HCT116 (cell line): ENCODE results near the gene SLC25A12. TPM values are rescaled to one million over a fixed set of nuclear protein-coding genes. Genes with fewer than 3 reads are reported as not detected.

Source experiments
- ATAC-seq: fragments of 200-7000 bp; cut with Tn5 transposase; 2 replicates; pipeline ENCODE4 v1.9.1; 2020; ENCODE audit warnings: mild to moderate bottlenecking, moderate library complexity
- BruUV-seq: library from RNA; stranded (reverse); fragments of 400-500 nt; replicated peaks from 2 replicates; lab custom pipeline; 2021; lab: Mats Ljungman, UMichigan
- CTCF ChIA-PET: fragments of 300-600 bp; sonication (Branson Sonifier 250); formaldehyde crosslinking; loops from one replicate; lab custom pipeline; 2021; ENCODE audit warnings: antibody characterized with exemption; lab: Charles Lee
- POLR2A ChIA-PET: fragments of 300-600, 350-600 bp; sonication (Branson Sonifier 250); formaldehyde crosslinking; loops from one replicate; lab custom pipeline; 2021; ENCODE audit warnings: antibody characterized with exemption; lab: Charles Lee
- RAD21 ChIA-PET, 2 experiments: fragments of 300-600 bp; sonication (Branson Sonifier 250); formaldehyde crosslinking; loops; one replicate each; lab custom pipeline; 2023; ENCODE audit warnings: low total read pairs in 2 of 2; ENCODE audit not compliant: uncharacterized antibody in 2 of 2, unreplicated experiment in 2 of 2, low non-redundant PET in 1 of 2; lab: Charles Lee
- DNase-seq: peaks from one replicate; pipeline ENCODE4 v3.0.0-alpha.2; 2010; ENCODE audit warnings: low read depth, low spot score
- H2AFZ ChIP-seq: fragments of 200-600 bp; shearing (Covaris generic), sonication (generic); 2 replicates; pipeline ENCODE4 v1.6.1; 2017; ENCODE audit warnings: low read depth, mixed run types, mixed read lengths, antibody characterized with exemption, low read length; ENCODE audit not compliant: poor library complexity, severe bottlenecking
- H3K27ac ChIP-seq: 2 replicates; pipeline ENCODE4 v1.5.1; 2012; ENCODE audit warnings: low read depth, low read length
- H3K27me3 ChIP-seq: fragments of 200-600 bp; sonication (generic); 2 replicates; pipeline ENCODE4 v1.6.1; 2016; ENCODE audit warnings: mixed run types, low read length, mixed read lengths; ENCODE audit not compliant: insufficient read depth
- H3K36me3 ChIP-seq, 2 experiments: fragments of 200-500 bp in 1 of 2; fragments of 200-600 bp in 1 of 2; sonication (Bioruptor generic) in 1 of 2; sonication (generic) in 1 of 2; 2 replicates each; pipeline versions ENCODE4 v1.5.1 to v1.6.1; 2014 to 2016; ENCODE audit warnings: low read length in 2 of 2, inconsistent platforms in 1 of 2, mixed read lengths in 1 of 2, mixed run types in 1 of 2; ENCODE audit not compliant: insufficient read depth in 2 of 2, control insufficient read depth in 1 of 2
- H3K4me1 ChIP-seq, 2 experiments: fragments of 200-600 bp in 1 of 2; sonication (generic) in 1 of 2; 2 replicates each; pipeline versions ENCODE4 v1.5.1 to v1.6.1; 2012 to 2017; ENCODE audit warnings: low read length in 2 of 2, inconsistent platforms in 1 of 2, mild to moderate bottlenecking in 1 of 2, mixed read lengths in 1 of 2, mixed run types in 1 of 2, moderate library complexity in 1 of 2; ENCODE audit not compliant: insufficient read depth in 2 of 2, control insufficient read depth in 1 of 2
- H3K4me2 ChIP-seq: fragments of 200-600 bp; sonication (generic); 2 replicates; pipeline ENCODE4 v1.6.1; 2017; ENCODE audit warnings: mixed run types, low read length, mixed read lengths
- H3K4me3 ChIP-seq, 2 experiments: fragments of 200-600 bp in 1 of 2; sonication (generic) in 1 of 2; replicated peaks in 1 of 2; 2 replicates each; pipeline ENCODE4 v1.5.1; 2011 to 2016; ENCODE audit warnings: low read length in 2 of 2, control low read depth in 1 of 2, low read depth in 1 of 2, mild to moderate bottlenecking in 1 of 2, mixed read lengths in 1 of 2, mixed run types in 1 of 2
- H3K79me2 ChIP-seq: fragments of 200-600 bp; sonication (generic); 2 replicates; pipeline ENCODE4 v1.6.1; 2017; ENCODE audit warnings: mild to moderate bottlenecking, mixed run types, low read length, moderate library complexity, mixed read lengths; ENCODE audit not compliant: insufficient read depth
- H3K9ac ChIP-seq: fragments of 200-600 bp; sonication (generic); 2 replicates; pipeline ENCODE4 v1.6.1; 2016; ENCODE audit warnings: low read length, mixed read lengths
- H3K9me2 ChIP-seq: fragments of 200-600 bp; sonication (generic), shearing (Covaris generic); 2 replicates; pipeline ENCODE4 v1.6.1; 2017; ENCODE audit warnings: mixed run types, mild to moderate bottlenecking, moderate library complexity; ENCODE audit not compliant: insufficient read depth
- H3K9me3 ChIP-seq, 2 experiments: fragments of 200-500 bp in 1 of 2; fragments of 200-600 bp in 1 of 2; sonication (Bioruptor generic) in 1 of 2; sonication (generic) in 1 of 2; 2 replicates each; pipeline ENCODE4 v1.6.1; 2014 to 2017; ENCODE audit warnings: low read length in 2 of 2, mixed read lengths in 2 of 2, inconsistent platforms in 1 of 2, low read depth in 1 of 2, mild to moderate bottlenecking in 1 of 2, mixed run types in 1 of 2, moderate library complexity in 1 of 2; ENCODE audit not compliant: control insufficient read depth in 1 of 2, insufficient read depth in 1 of 2
- H4K20me1 ChIP-seq: fragments of 200-600 bp; sonication (generic), shearing (Covaris generic); 2 replicates; pipeline ENCODE4 v1.6.1; 2017; ENCODE audit warnings: mixed run types, mild to moderate bottlenecking, moderate library complexity; ENCODE audit not compliant: insufficient read depth
- ATF3 ChIP-seq: IDR thresholded peaks from 2 replicates; pipeline ENCODE4 v1.6.1; 2012
- EGR1 ChIP-seq: IDR thresholded peaks from 2 replicates; pipeline ENCODE4 v1.6.1; 2012; ENCODE audit warnings: low read depth
- ELF1 ChIP-seq: IDR thresholded peaks from 2 replicates; pipeline ENCODE4 v1.6.1; 2012; ENCODE audit warnings: low read depth, borderline replicate concordance
- EZH2phosphoT487 ChIP-seq: fragments of 200-600 bp; IDR thresholded peaks from 2 replicates; pipeline ENCODE4 v1.6.1; 2018; ENCODE audit warnings: antibody characterized with exemption, borderline replicate concordance
- POLR2A ChIP-seq: IDR thresholded peaks from 2 replicates; pipeline ENCODE4 v1.7.0; 2011; ENCODE audit warnings: borderline replicate concordance; ENCODE audit not compliant: insufficient read depth, insufficient read length; ENCODE audit errors: extremely low read depth
- RAD21 ChIP-seq: IDR thresholded peaks from 2 replicates; pipeline ENCODE4 v1.6.1; 2012; ENCODE audit warnings: low read depth, mild to moderate bottlenecking
- REST ChIP-seq: IDR thresholded peaks from 2 replicates; pipeline ENCODE4 v1.6.1; 2012; ENCODE audit warnings: low read depth
- SIN3A ChIP-seq: IDR thresholded peaks from 2 replicates; pipeline ENCODE4 v1.6.1; 2012; ENCODE audit warnings: low read depth
- SP1 ChIP-seq: IDR thresholded peaks from 2 replicates; pipeline ENCODE4 v1.6.1; 2012; ENCODE audit warnings: low read depth
- TCF7L2 ChIP-seq: IDR thresholded peaks from 2 replicates; pipeline ENCODE4 v1.7.0; 2011; ENCODE audit warnings: borderline replicate concordance, inconsistent platforms; ENCODE audit not compliant: insufficient read depth, insufficient read length; ENCODE audit errors: extremely low read depth
- ZNF274 ChIP-seq: fragments of 200-500 bp; sonication (Bioruptor generic); IDR thresholded peaks from 2 replicates; pipeline ENCODE4 v1.6.1; 2014; ENCODE audit warnings: mild to moderate bottlenecking, low read depth, low read length, inconsistent platforms
- intact Hi-C: fragments of 100-400 bp; cut with micrococcal nuclease; formaldehyde crosslinking; loops from 2 replicates; pipeline ENCODE4 v1.10.0; 2022
- total RNA-seq: library from RNA; stranded (reverse); gene quantifications from one replicate; pipeline ENCODE4 v1.2.1, GENCODE V29; 2021; ENCODE audit not compliant: unreplicated experiment

SLC25A12 gene
- total RNA-seq, 1 experiment from 2014 or later, result 16.0 TPM

GRCh38 chr2:171922230-171923022, 28.4 kb upstream of the SLC25A12 start, which contains the start of gene HAT1 (continued):
- TF ChIP-seq EGR1 (peak; percentile 77), ZNF274 (no peak), SIN3A (peak; percentile 88), ELF1 (peak; percentile 46; the same call in 1 of the 2 replicates), EZH2phosphoT487 (no peak)
- TF ChIP-seq, all 23 proteins: peak for 9

- no peak for ATAC-seq
- H3K4me2 ChIP-seq, result peak overlapping the region; percentile 83
- no peaks in the 10 kb centered on the region for H4K20me1 ChIP-seq
- H3K79me2 ChIP-seq, result peaks cover 42% of the 10 kb centered on the region
- peak; percentile 3 for DNase-seq
- ChIA-PET RAD21 (no interaction called here), POLR2A (interaction anchor here (0.8 to 1.9 kb wide), 2 partner anchors 29 to 181 kb away, joined by 3 to 7 read pairs; partner anchors contain the start of genes DLX2 and SLC25A12), CTCF (no interaction called here)
- H3K9ac ChIP-seq, result peak overlapping the region; percentile 85
- no peaks in the 10 kb centered on the region for H3K9me3 ChIP-seq
- no peaks in the 10 kb centered on the region for H3K27me3 ChIP-seq
- no peaks in the 10 kb centered on the region for H3K9me2 ChIP-seq
- peak; percentile 50 for TF ChIP-seq POLR2A
- TF ChIP-seq TCF7L2, result no peak
- peak overlapping the region; percentile 49; the same call in 1 of the 2 replicates for H3K27ac ChIP-seq
- peak overlapping the region; percentile 14 for H2AFZ ChIP-seq
- intact Hi-C loops, result loop anchor here (1.0 to 10.0 kb wide), 2 partner anchors 28 to 173 kb away; partner anchors contain the start of gene SLC25A12
- no TSS peak for BruUV-seq
- peaks cover under 1 to 10% of the 10 kb centered on the region in 2 experiments; a peak in 2 of 4 replicates for H3K36me3 ChIP-seq
- peak overlapping the region; percentile 80 to 85 for H3K4me3 ChIP-seq
- H3K4me1 ChIP-seq, result peaks cover 6 to 13% of the 10 kb centered on the region in 2 experiments; a peak in 3 of 4 replicates
Measured at GRCh38 chr2:171921970-171922229, 27.9 kb upstream of the SLC25A12 start.

GRCh38 chr2:171919453-171919852, 25.4 kb upstream of the SLC25A12 start:
- H3K36me3 ChIP-seq, result peaks cover 0 to 5% of the 10 kb centered on the region in 2 experiments; a peak in 2 of 4 replicates
- POLR2A ChIA-PET, result no interaction called here
- RAD21 ChIA-PET, result no interaction called here
- no peaks in the 10 kb centered on the region for H3K27me3 ChIP-seq
- H3K9me3 ChIP-seq, result no peaks in the 10 kb centered on the region
- no peaks in the 10 kb centered on the region for H4K20me1 ChIP-seq
- H3K4me1 ChIP-seq, result peaks cover 6 to 13% of the 10 kb centered on the region in 2 experiments; a peak in 3 of 4 replicates
- H3K4me2 ChIP-seq, result no peak overlapping the region
- H3K4me3 ChIP-seq, result no peak overlapping the region
- no TSS peak for BruUV-seq
- DNase-seq (no peak), ATAC-seq (no peak)
- CTCF ChIA-PET, result no interaction called here
- H3K79me2 ChIP-seq, result peaks cover 19% of the 10 kb centered on the region
- no peaks in the 10 kb centered on the region for H3K9me2 ChIP-seq
- no peak overlapping the region for H3K9ac ChIP-seq
- intact Hi-C loops, result no loop called here
- H3K27ac ChIP-seq, result no peak overlapping the region
- no peak overlapping the region for H2AFZ ChIP-seq
- TF ChIP-seq SP1, result no peak
- no peak for TF ChIP-seq ATF3
- TF ChIP-seq REST, result no peak
- TF ChIP-seq ELF1, result no peak
- TF ChIP-seq TCF7L2, result no peak
- TF ChIP-seq RAD21, result no peak
